HL-60 (cell line): Measurements from ENCODE around the gene ITCH.
"Not testable (repeated sequence)": the region's sequence is repeated elsewhere in the genome, so short reads cannot be mapped to it uniquely, and the experiment has no call there.

Experiments
- POLR2AphosphoS5 ChIP-seq: IDR thresholded peaks from 2 replicates; pipeline ENCODE4 v1.6.1; 2012; ENCODE audit warnings: low read depth
- REST ChIP-seq: IDR thresholded peaks from 2 replicates; pipeline ENCODE4 v1.6.1; 2012; ENCODE audit warnings: low read depth; ENCODE audit not compliant: insufficient replicate concordance
- TF ChIP-seq, protein P1 (sequence below): IDR thresholded peaks from one replicate; pipeline ENCODE4 v1.5.1; 2011; ENCODE audit warnings: low read length, control low read depth, inconsistent platforms; ENCODE audit not compliant: insufficient read depth

DNA sequence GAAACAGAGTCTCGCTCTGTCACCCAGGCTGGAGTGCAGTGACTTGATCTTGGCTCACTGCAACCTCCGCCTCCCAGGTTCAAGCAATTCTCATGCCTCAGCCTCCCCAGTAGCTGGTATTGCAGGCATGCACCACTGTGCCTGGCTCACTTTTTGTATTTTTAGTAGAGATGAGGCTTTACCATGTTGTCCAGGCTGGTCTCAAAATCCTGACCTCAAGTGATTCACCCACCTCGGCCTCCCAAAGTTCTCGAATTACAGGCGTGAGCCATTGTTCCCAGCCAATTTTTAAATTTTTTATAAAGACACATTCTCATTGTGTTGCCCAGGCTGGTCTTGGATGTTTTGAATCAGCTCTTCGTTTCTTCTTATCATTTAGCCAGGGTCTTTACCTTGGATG lies 37.7 kb downstream of the ITCH start:
- TF ChIP-seq, protein P1, sequence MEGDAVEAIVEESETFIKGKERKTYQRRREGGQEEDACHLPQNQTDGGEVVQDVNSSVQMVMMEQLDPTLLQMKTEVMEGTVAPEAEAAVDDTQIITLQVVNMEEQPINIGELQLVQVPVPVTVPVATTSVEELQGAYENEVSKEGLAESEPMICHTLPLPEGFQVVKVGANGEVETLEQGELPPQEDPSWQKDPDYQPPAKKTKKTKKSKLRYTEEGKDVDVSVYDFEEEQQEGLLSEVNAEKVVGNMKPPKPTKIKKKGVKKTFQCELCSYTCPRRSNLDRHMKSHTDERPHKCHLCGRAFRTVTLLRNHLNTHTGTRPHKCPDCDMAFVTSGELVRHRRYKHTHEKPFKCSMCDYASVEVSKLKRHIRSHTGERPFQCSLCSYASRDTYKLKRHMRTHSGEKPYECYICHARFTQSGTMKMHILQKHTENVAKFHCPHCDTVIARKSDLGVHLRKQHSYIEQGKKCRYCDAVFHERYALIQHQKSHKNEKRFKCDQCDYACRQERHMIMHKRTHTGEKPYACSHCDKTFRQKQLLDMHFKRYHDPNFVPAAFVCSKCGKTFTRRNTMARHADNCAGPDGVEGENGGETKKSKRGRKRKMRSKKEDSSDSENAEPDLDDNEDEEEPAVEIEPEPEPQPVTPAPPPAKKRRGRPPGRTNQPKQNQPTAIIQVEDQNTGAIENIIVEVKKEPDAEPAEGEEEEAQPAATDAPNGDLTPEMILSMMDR, result not testable (repeated sequence)
- not testable (repeated sequence) for TF ChIP-seq POLR2AphosphoS5, REST
